Transverse colon (tissue), 4 donors: ENCODE measurements around the gene GABARAPL2.

Experiments
- CTCF ChIP-seq, 5 experiments: fragments of 200-600 bp in 3 of 5; fragments of 450-650 bp in 2 of 5; sonication (generic) in 3 of 5; IDR thresholded peaks; 1 replicate in 2 of 5; 2 replicates in 3 of 5; pipeline ENCODE4 v1.5.1; 2016 to 2017; ENCODE audit warnings: antibody characterized with exemption in 5 of 5, inconsistent platforms in 3 of 5, mild to moderate bottlenecking in 2 of 5, moderate library complexity in 1 of 5
- POLR2AphosphoS5 ChIP-seq, 3 donors: sonication (generic); formaldehyde crosslinking; IDR thresholded peaks; one replicate each; pipeline ENCODE4 v1.6.1; 2016; ENCODE audit warnings: antibody characterized with exemption in 3 of 3

- TF ChIP-seq CTCF (IDR thresholded peaks at IDR 0.05) (no peak), POLR2AphosphoS5 (IDR thresholded peaks at IDR 0.05) (no peak)
These were observed 30.9 kb upstream of the GABARAPL2 start for GRCh38 chr16:75535211-75535843.
